H1 (cell line): Measurements from ENCODE around the gene SLCO4A1. TPM values are rescaled to one million over a fixed set of nuclear protein-coding genes. Genes with fewer than 3 reads are reported as not detected.

Experiments
- CTCF ChIA-PET: fragments of 300-600 bp; sonication (Branson Sonifier 250); formaldehyde crosslinking; loops from one replicate; lab custom pipeline; 2021; ENCODE audit not compliant: partially characterized antibody; lab: Charles Lee
- POLR2A ChIA-PET: fragments of 300-600 bp; sonication (Branson Sonifier 250); formaldehyde crosslinking; loops from one replicate; lab custom pipeline; 2021; ENCODE audit warnings: inconsistent platforms; ENCODE audit not compliant: partially characterized antibody; lab: Charles Lee
- DNase-seq, 2 experiments: peaks; one replicate each; pipeline versions ENCODE4 v3.0.0 to v3.0.0-alpha.2; 2010 to 2022; ENCODE audit warnings: low spot score in 2 of 2, low read depth in 1 of 2, mixed read lengths in 1 of 2
- FAIRE-seq: peaks from 2 replicates; lab custom pipeline; 2011; peaks lifted over from hg19 to GRCh38; lab: Jason Lieb, UNC
- H2AFZ ChIP-seq: 2 replicates; pipeline ENCODE4 v1.8.1; 2012; ENCODE audit warnings: low read length, inconsistent platforms
- H2AK5ac ChIP-seq: 2 replicates; pipeline ENCODE4 v1.6.1; 2013; ENCODE audit warnings: low read depth, low read length
- H2BK120ac ChIP-seq: replicated peaks from 2 replicates; pipeline ENCODE3; 2013; ENCODE audit warnings: low read depth, low read length, inconsistent platforms
- H2BK12ac ChIP-seq: 2 replicates; pipeline ENCODE4 v1.6.1; 2013; ENCODE audit warnings: low read depth, low read length
- H2BK15ac ChIP-seq: 2 replicates; pipeline ENCODE4 v1.6.1; 2013; ENCODE audit warnings: low read length
- H2BK20ac ChIP-seq: 2 replicates; pipeline ENCODE4 v1.6.1; 2013; ENCODE audit warnings: low read length
- H2BK5ac ChIP-seq: 2 replicates; pipeline ENCODE4 v1.6.1; 2013; ENCODE audit warnings: low read depth, low read length
- H3K14ac ChIP-seq: 2 replicates; pipeline ENCODE4 v1.6.1; 2013; ENCODE audit warnings: inconsistent platforms; ENCODE audit not compliant: insufficient read length
- H3K18ac ChIP-seq: 2 replicates; pipeline ENCODE4 v1.6.1; 2013; ENCODE audit warnings: low read length; ENCODE audit errors: extremely low read depth
- H3K23ac ChIP-seq: 2 replicates; pipeline ENCODE4 v1.6.1; 2013; ENCODE audit warnings: inconsistent platforms; ENCODE audit not compliant: insufficient read length
- H3K23me2 ChIP-seq: 2 replicates; pipeline ENCODE4 v1.6.1; 2013; ENCODE audit warnings: low read depth, low read length
- H3K27ac ChIP-seq: 2 replicates; pipeline ENCODE4 v1.6.1; 2011; ENCODE audit warnings: low read depth, low read length, inconsistent platforms
- H3K27me3 ChIP-seq, 4 experiments: replicated peaks in 1 of 4; 1 replicate in 1 of 4; 2 replicates in 3 of 4; pipeline versions ENCODE4 v1.6.1 to v1.8.1; 2011 to 2013; ENCODE audit warnings: low read length in 3 of 4, mild to moderate bottlenecking in 3 of 4, inconsistent platforms in 2 of 4, mixed read lengths in 2 of 4, moderate library complexity in 1 of 4; ENCODE audit not compliant: control insufficient read depth in 3 of 4, insufficient read depth in 3 of 4; ENCODE audit errors: extremely low read depth in 1 of 4
- H3K36me3 ChIP-seq, 4 experiments: 2 replicates each; pipeline versions ENCODE4 v1.6.1 to v1.8.1; 2011 to 2013; ENCODE audit warnings: mild to moderate bottlenecking in 4 of 4, low read length in 3 of 4, moderate library complexity in 2 of 4, control low read depth in 1 of 4, inconsistent platforms in 1 of 4; ENCODE audit not compliant: insufficient read depth in 4 of 4, control insufficient read depth in 2 of 4
- H3K4ac ChIP-seq: replicated peaks from 2 replicates; pipeline ENCODE3; 2013; ENCODE audit warnings: low read length, low read depth, mixed read lengths, inconsistent platforms; ENCODE audit not compliant: insufficient read length
- H3K4me1 ChIP-seq, 4 experiments: replicated peaks in 1 of 4; 1 replicate in 1 of 4; 2 replicates in 3 of 4; pipeline versions ENCODE4 v1.6.1 to v1.8.1; 2011 to 2013; ENCODE audit warnings: low read length in 3 of 4, inconsistent platforms in 2 of 4, mixed read lengths in 1 of 4; ENCODE audit not compliant: insufficient read depth in 4 of 4, control insufficient read depth in 3 of 4
- H3K4me2 ChIP-seq, 2 experiments: 2 replicates each; pipeline versions ENCODE4 v1.6.1 to v1.8.1; 2011 to 2013; ENCODE audit warnings: low read depth in 2 of 2, low read length in 2 of 2, control low read depth in 1 of 2, inconsistent platforms in 1 of 2, mild to moderate bottlenecking in 1 of 2; ENCODE audit not compliant: insufficient read depth in 1 of 2
- H3K4me3 ChIP-seq, 4 experiments: fragments of 200-600, 300-600 bp in 1 of 4; sonication (generic), shearing (Covaris generic), sonication (Bioruptor Twin) in 1 of 4; 2 replicates each; pipeline versions ENCODE4 v1.5.1 to v1.8.1; 2011 to 2016; ENCODE audit warnings: low read length in 4 of 4, low read depth in 3 of 4, control low read depth in 2 of 4, inconsistent platforms in 2 of 4, mild to moderate bottlenecking in 2 of 4, mixed read lengths in 1 of 4, moderate library complexity in 1 of 4; ENCODE audit not compliant: insufficient read depth in 2 of 4; ENCODE audit errors: extremely low read depth in 1 of 4
- H3K56ac ChIP-seq: replicated peaks from 2 replicates; pipeline ENCODE3; 2013; ENCODE audit warnings: low read depth, mild to moderate bottlenecking, mixed read lengths, low read length, inconsistent platforms; ENCODE audit not compliant: insufficient read length
- H3K79me1 ChIP-seq: 2 replicates; pipeline ENCODE4 v1.6.1; 2013; ENCODE audit warnings: low read depth, low read length, control low read depth
- H3K79me2 ChIP-seq, 2 experiments: 2 replicates each; pipeline versions ENCODE4 v1.6.1 to v1.8.1; 2012 to 2013; ENCODE audit warnings: low read length in 2 of 2, mild to moderate bottlenecking in 2 of 2, inconsistent platforms in 1 of 2; ENCODE audit not compliant: insufficient read depth in 2 of 2, control insufficient read depth in 1 of 2
- H3K9ac ChIP-seq, 4 experiments: replicated peaks in 1 of 4; 1 replicate in 1 of 4; 2 replicates in 3 of 4; pipeline versions ENCODE4 v1.6.1 to v1.8.1; 2011 to 2013; ENCODE audit warnings: low read depth in 3 of 4, low read length in 3 of 4, control low read depth in 2 of 4, mild to moderate bottlenecking in 2 of 4, moderate library complexity in 2 of 4, inconsistent platforms in 1 of 4; ENCODE audit errors: extremely low read depth in 1 of 4
- H3K9me3 ChIP-seq, 2 experiments: 2 replicates each; pipeline versions ENCODE4 v1.6.1 to v1.8.1; 2012 to 2013; ENCODE audit warnings: mild to moderate bottlenecking in 2 of 2, moderate library complexity in 2 of 2, control low read depth in 1 of 2, inconsistent platforms in 1 of 2, low read depth in 1 of 2, low read length in 1 of 2, mixed read lengths in 1 of 2; ENCODE audit not compliant: insufficient read depth in 2 of 2
- H4K20me1 ChIP-seq, 2 experiments: replicated peaks in 1 of 2; 2 replicates each; pipeline versions ENCODE3 to v1.8.1; 2011 to 2013; ENCODE audit warnings: inconsistent platforms in 2 of 2, low read length in 2 of 2, mild to moderate bottlenecking in 1 of 2; ENCODE audit not compliant: insufficient read depth in 2 of 2, control insufficient read depth in 1 of 2
- H4K5ac ChIP-seq: 2 replicates; pipeline ENCODE4 v1.6.1; 2013; ENCODE audit warnings: low read length, low read depth, mixed read lengths, inconsistent platforms; ENCODE audit not compliant: insufficient read length
- H4K8ac ChIP-seq: 2 replicates; pipeline ENCODE4 v1.8.0; 2013; ENCODE audit warnings: mild to moderate bottlenecking, moderate library complexity, low read length, inconsistent platforms; ENCODE audit not compliant: insufficient read depth; ENCODE audit errors: extremely low read depth
- H4K91ac ChIP-seq: replicated peaks from 2 replicates; pipeline ENCODE3; 2013; ENCODE audit warnings: low read length, mixed read lengths, inconsistent platforms; ENCODE audit not compliant: insufficient read length
- MAX ChIP-seq: IDR thresholded peaks from 2 replicates; pipeline ENCODE4 v1.6.1; 2012; ENCODE audit warnings: inconsistent platforms
- WGBS, 2 experiments: shearing (Covaris generic) in 1 of 2; methylation state at CpG; one replicate each; pipeline versions ENCODE4 v1.1.6 to v1.1.7; 2013 to 2015; ENCODE audit warnings: low lambda C conversion rate in 2 of 2, mixed read lengths in 2 of 2, inconsistent platforms in 1 of 2, low coverage in 1 of 2, missing lambda C conversion rate in 1 of 2; ENCODE audit not compliant: insufficient replicate concordance in 2 of 2, insufficient coverage in 1 of 2, insufficient read length in 1 of 2; ENCODE audit errors: extremely low coverage in 1 of 2, missing lambda C conversion rate in 1 of 2; 5-methylcytosine and 5-hydroxymethylcytosine counted together
- polyA plus RNA-seq, 7 experiments: library from polyadenylated mRNA; depleted of rRNA in 3 of 7; stranded (reverse) in 5 of 7; unstranded in 2 of 7; fragments of >200 nt in 5 of 7; fragments of 200-250 nt in 2 of 7; gene quantifications; 1 replicate in 5 of 7; 2 replicates in 1 of 7; 4 replicates in 1 of 7; pipeline versions ENCODE4 v1.2.1 to v1.2.3, GENCODE V29; 2011 to 2013; ENCODE audit warnings: missing spikeins in 2 of 7, mixed read lengths in 2 of 7
- total RNA-seq: library from RNA; stranded (reverse); fragmentation: NEBNext Ultra II Directional; extraction: Animal tissue kit (Norgen Biotek cat#: 25700); gene quantifications from 2 replicates; pipeline ENCODE4 v1.2.1, GENCODE V29; 2021

Gene SLCO4A1
- total and polyA plus RNA-seq, 2 of the 8 experiments (the other 6 are each of a cell fraction or from before 2014, with no cell fraction given) = 10.5 to 18.5 TPM

- Histone ChIP-seq H2BK120ac (no peak overlapping the region), H3K9me3 (no peaks in the 10 kb centered on the region), H3K9ac (no peak overlapping the region), H3K27ac (no peak overlapping the region), H3K79me2 (no peaks in the 10 kb centered on the region), H2AFZ (no peak overlapping the region), H3K79me1 (no peaks in the 10 kb centered on the region), H2BK20ac (peak overlapping the region; percentile 44; the same call in 1 of the 2 replicates), H3K4ac (no peak overlapping the region), H4K91ac (peak overlapping the region; percentile 69), H4K5ac (no peak overlapping the region), H3K14ac (no peak overlapping the region), H3K27me3 (no peaks in the 10 kb centered on the region; a peak in 1 of 7 replicates), H3K23ac (no peak overlapping the region), H4K20me1 (no peaks in the 10 kb centered on the region), H3K23me2 (no peaks in the 10 kb centered on the region), H3K4me3 (no peak overlapping the region), H3K36me3 (no peaks in the 10 kb centered on the region), H4K8ac (no peak overlapping the region), H2BK5ac (peak overlapping the region; percentile 8; the same call in 1 of the 2 replicates), H3K56ac (no peak overlapping the region), H2BK15ac (no peak overlapping the region), H3K4me2 (no peak overlapping the region), H2BK12ac (no peak overlapping the region; the same call in 1 of the 2 replicates), H3K4me1 (peaks cover 0 to 3% (median 0%) of the 10 kb centered on the region in 4 experiments; a peak in 2 of 7 replicates), H2AK5ac (no peak overlapping the region), H3K18ac (no peak overlapping the region)
- DNase-seq (no peak), FAIRE-seq (no peak)
- ChIA-PET POLR2A (no interaction called here), CTCF (interaction anchor here (0.7 to 2.0 kb wide), 4 partner anchors 9 to 40 kb away, joined by 3 to 8 read pairs (median 4); no protein-coding TSS in a partner anchor)
- WGBS, 2 experiments = 84% methylated on average over 13 of the region's 13 CpGs; no CpG with 5 or more reads in 1 of the 2 experiments
- TF ChIP-seq MAX = no peak
Observed at GRCh38 chr20:62598761-62599194, 43.5 kb upstream of the SLCO4A1 start.
